Activated CD4-positive, alpha-beta T cell treated with anti-CD3 and anti-CD28 coated beads, Interleukin-2, amount 50 U/mL, for 1 hour (primary cell): Measurements from ENCODE around the gene FBXW7.
"Not testable (repeated sequence)": the region's sequence is repeated elsewhere in the genome, so short reads cannot be mapped to it uniquely, and the experiment has no call there.

Experiments
- DNase-seq: peaks from one replicate; pipeline ENCODE4 v3.0.0-alpha.2; 2020

FBXW7 gene

DNA sequence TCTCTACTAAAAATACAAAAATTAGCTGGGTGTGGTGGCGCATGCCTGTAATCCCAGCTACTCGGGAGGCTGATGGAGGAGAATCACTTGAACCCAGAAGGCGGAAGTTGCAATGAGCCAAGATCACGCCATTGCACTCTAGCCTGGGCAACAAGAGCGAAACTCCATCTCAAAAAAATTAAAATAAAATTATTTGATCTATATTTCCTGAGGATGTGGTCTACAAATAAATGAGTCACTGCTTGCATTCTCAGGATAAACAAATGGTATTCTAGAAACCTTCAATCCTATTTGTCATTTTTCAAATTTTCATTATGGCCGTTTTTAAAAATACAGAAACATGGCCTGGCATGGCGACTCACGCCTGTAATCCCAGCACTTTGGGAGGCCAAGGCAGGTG, 8.6 kb upstream of the FBXW7 start:
- DNase-seq, result not testable (repeated sequence)

DNA sequence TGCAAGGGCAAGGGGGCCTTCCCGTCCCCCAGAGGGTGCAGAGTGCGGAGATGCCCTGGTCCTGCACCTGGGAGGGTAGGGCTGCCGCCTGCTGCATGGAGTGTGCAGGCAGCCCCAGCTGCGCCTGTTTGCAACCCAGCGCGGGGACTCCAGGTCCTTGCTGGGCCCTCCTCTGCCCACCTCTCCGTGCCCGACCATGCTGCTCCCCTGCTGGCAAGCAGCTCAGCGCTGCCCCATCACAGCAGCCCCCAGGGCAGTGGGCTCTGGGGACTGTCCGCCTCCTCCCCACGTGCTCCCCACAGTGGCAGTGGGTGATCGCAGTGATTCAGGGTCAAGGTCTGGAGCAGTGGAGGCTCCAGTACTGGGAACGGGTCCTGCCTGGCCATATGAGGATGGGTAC, 5.0 kb upstream of the FBXW7 start:
- DNase-seq, result no peak

DNA sequence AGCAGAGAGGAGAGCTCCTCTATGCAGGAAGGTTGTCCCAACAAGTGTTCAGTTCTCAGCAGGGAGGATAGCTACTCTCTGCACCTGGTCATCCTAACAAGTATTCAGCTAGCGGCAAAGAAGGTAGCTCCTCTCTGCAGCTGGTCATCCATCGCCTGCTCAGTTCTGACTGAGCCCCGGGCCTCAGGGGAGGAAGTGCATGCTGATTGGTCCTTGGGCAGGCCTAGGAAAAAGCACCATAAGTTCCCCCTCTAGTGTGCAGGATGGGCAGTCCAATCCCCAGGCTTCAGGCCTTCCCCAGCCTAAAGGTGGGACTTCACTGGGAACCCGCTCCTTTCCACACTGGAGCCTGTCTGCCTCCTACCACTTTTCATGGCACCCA, 4.4 kb upstream of the FBXW7 start:
- DNase-seq, result no peak

DNA sequence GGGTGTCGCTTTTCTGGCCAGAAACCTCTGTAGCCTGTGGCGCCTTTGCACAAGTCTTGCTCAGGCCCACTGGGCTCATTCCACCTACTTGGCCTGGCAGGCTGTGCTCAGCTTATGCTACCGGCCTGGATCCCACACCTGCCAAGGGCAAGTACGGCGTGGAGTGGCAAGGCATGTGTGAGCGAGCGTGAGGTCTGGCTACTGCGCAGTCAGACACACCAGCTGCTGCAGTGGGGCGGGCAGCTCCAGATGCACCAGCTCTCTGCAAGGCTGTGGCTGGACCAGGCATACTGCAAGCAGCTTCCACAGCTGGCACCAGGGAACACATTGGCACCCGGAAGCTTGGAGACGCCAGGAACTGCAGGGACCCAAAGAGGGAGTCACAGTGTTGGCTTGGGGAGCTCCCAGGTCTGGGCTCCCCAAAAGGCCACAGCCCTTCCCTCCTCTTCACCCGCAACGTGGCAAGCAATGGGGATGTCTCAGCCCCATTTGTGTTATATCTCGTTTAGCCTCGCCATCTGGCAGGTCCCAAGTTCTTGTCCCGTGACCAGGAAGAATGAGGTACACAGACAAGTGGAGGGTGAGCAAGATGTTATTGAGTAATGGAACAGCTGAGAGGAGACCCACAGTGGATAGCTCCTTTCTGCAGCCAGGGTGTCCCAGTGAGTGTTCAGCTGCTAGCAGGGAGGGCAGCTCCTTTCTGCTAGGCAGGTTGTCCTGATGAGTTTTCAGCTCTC, 3.8 kb upstream of the FBXW7 start:
- no peak for DNase-seq

DNA sequence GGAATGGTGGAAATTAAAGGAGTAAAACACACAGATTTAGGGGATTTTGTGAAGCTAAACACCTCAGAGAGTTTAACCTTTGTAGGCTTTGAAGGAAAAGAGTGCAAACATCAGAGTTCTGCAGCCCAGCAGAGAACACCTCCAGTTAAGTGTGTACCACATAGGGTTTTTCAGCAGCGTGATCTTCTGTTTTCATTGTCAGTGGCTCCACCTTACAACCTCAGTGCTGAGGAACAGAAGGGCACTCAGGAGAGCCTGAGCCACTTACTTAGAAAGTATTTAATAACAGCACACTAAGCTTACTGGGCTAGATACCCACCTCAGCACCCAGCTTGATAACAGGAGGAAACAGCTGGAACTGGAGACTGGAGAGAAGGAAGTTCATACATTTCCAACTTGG, 2.0 kb upstream of the FBXW7 start:
- DNase-seq, result no peak

DNA sequence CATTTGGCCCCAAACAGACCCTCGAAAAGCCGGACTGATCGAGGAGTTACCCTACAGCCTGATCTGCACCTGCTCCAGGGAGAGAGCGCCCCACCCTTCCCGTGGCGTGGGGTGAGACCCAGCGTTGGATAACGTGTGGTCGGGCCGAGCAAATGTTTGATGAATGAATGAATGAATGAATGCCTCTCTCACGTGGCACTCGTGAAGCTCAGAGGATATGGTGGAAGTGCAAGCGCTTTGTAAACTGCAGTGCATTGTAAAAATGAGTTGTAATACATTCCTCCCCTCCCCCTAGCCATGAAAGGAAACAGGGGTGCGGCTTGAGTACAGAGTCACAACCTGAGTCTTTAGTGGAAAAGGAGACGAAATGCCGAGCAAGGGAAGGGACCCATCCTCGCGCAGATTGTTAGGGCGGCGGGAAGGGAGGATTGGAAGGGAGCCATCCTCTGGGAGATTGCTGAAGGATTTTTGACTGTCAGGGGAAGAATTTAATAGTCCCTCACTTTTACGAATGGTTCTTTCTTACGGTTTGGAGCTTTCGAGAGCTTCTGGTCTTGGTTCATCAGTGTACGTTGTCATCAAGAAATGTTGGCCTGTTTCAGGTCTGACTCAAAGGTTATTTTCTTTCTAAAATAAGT, 772 bp upstream of the FBXW7 start:
- DNase-seq, result peak; percentile 62

DNA sequence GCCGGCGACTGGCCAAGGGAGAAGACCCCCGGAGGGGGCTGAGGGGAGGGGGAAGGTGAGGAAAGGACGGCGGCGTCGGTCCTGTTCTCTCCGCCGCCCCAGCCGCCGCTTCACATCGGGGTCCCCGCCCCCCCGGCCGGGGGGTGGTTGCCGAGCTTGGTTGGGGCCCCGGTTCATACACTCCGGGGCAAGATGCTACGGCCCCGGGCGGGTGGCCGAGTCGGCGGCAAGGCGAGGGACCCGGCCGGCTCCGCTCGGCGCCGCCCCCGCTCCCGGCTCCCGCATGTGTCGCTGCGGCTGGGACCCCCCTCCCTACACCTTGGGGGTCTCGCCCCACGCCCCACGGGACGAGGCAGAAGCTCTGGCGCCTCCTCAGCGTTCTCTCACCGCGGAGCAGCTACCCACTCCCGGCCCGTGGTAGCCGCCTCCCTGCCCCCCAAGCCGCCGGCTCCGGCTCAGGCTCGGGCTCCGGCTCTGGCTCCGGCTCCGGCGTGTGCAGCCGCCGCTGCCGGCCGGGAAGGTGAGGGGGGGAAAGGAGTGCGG, 461 bp downstream of the FBXW7 start:
- peak; percentile 23 for DNase-seq

DNA sequence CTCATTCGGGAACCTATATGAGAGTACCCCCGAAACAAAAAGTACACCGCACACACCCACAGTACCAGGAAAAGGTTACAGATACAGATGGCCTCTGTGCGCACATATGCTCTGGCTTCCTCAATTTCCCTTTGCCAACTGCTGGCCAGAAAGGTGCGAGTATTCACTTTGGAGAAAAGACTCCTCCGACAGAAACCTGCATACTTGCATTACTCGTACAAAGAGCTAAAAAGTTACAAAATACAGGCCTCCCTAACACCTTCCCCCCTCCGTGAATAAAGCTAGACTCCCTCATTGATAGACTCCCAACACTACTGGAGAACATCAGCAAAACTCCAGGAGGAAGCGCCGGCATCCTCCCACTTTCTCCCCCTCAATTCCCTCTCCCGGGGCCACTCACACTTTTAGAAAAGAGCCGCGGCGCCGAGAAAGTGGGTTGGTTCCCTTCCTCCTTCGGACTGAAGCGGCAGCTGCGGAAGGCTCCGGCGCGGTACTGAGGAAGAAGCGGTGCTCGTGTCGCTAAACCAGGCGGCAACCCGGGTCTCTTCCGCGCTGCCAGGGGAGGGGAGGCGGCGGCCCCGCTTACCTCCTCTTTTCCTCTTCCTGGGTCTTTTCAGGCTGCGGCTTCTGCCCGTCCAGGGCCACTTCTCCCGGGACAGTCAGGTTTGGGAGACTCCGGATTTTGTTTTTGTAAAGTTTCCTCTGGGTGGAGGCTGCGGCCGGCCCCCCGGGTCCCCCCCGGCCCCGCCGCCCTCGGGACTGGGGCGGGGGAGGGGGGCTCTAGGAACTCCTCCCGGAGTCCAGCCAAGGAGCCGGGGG, 1.1 kb downstream of the FBXW7 start:
- peak; percentile 61 for DNase-seq

DNA sequence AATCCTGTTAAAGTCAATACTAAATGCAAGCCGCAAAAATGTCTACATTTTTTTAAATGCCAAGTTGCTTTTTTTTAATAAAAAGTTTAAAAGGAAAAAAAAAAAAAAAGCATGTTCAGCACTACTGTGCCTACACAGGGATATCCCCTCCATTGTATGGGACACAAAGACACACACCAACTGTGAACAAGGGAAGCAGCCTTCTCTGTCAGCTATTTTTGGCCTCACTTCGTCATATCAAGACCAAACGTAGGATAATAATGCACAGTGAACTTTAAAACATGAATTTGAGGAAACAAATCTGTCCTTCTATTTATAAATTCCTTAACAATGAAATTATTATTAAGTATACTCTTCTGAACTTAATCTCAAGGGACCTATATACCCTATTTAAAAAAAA, 4.4 kb downstream of the FBXW7 start:
- DNase-seq, result no peak

DNA sequence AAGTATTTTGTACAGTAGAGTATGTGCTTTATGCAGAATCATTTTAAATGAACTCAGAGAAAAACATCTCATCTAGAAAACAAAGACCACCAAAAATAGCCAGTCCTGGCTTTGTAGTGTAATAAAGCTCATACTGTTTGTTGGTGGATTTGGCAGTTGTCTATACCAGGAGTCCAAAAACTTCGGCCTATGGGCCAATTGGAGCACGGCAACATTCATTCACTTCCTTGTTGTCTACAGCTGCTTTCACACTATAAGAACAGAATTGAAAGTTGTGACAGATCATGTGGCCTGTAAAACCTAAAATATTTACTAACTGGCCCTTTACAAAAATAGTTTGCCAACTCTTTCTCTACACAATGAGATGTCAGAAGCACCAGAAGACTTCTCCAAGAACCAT, 5.3 kb downstream of the FBXW7 start:
- DNase-seq, result no peak

DNA sequence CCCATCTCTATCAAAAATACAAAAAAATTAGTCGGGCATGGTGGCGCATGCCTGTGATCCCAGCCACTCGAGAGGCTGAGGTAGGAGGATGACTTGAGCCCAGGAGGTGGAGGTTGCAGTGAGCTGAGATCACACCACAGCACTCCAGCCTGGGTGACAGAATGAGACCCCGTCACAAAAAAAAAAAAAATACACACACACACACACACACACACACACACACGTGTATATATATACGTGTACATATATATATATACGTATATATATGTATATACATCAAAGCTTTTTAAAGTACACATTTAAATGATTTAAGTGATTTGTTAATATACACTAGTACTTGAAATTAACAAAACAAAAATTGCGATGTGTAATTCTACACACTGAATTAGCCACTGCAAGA, 6.0 kb downstream of the FBXW7 start:
- no peak for DNase-seq

DNA sequence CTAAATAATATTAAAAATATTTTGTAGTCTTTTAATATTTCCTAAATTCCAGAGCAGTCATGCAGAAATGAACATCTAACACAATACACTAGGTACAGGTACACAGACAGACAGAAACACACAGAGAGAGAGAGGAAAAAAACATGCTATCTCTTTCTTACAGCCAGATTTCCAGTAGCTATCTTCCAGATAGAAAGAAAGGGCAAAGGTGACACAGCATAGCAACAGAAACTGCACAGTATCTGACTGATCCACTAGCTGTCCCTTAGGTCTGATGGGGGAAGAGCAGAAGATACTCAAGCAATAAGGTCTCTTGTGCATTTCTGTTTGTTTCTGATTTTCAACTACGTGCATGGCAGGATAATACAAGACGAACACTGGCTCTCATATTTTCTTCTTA, 7.8 kb downstream of the FBXW7 start:
- no peak for DNase-seq

DNA sequence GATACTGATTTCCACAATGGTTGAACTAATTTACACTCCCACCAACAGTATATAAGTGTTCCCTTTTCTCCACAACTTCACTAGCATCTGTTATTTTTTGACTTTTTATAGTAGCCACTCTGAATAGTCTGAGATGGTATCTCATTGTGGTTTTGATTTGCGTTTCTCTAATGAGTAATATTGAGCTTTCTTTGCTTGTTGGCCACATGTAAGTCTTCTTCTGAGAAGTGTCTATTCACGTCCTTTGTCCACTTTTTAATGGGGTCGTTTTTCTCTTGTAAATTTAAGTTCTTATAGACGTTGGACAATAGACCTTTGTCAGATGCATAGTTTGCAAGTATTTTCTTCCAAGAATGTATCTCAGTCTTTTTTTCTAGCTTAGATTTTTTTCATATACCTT, 10.0 kb downstream of the FBXW7 start:
- no peak for DNase-seq

DNA sequence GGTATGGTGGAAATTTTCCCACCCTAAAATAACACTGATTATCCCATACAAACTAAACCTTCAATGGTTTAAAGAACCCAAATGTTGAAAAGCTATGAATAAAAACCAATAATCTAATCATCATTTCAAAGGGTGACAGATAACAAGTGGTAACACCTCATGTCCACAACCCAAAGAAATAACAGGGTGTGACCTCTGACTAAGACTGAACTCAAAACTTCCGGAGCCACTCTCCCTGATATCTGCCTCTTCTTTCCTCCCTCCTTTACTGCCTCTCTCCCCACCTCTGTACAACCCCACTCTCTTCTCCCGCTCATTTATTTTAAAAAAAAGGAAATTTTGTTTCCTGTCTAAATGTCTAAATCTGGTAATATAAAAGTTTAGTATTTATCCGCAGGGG, 11.5 kb downstream of the FBXW7 start:
- no peak for DNase-seq

DNA sequence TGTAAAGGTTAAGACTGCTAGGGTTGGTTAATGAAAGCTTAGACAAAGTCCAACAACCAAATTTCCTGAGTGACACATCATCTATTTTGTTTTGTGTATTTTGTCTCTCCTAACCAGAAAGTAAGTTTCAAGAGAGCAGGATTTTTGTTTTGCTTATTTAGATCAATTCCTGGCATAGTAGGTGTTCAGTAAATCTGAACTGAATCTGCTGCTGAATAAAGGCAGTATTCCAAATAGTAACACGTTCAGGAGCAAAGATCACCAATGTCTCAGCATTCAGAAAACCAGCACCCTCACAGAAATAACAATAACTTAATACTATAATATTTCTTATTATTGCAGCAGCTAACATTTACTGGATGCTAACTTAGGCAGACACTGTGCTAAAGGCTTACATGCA, 12.2 kb downstream of the FBXW7 start:
- DNase-seq, result no peak

DNA sequence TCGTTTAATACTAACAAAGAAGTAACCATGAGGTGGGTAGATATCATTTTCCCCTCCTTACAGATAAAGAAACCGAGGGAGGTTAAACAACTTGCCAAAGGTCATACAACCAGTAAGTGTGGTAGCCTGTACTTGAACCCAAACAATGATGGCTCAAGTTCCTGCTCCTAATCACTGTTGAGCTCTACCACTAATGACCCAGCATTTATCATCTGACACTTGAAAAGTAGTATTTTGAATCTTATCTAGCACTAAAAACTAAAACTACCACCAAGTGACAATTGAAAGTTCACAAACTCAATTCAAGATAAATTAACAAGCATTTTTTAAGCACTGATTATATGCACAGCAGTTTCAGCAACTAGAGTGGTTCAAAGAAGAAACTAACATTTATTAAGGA, 13.1 kb downstream of the FBXW7 start:
- no peak for DNase-seq

DNA sequence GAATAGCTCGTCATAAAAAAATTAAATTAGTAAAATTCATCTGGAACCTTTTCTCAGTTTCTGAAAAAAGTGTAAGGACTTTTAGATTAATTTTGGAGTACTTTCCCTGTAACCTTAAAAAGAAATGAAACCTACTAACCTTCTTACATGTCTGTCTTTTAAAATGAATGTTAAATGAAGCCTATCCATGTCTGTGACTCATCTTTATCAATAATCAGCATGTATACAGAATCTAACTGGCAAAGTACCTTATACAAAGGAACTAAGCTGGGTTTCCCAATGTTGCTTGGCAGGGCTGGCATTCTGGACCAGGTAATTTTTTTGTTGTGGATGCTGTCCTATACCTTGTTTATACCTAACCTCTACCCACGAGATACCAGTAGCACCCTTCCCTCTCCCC, 13.6 kb downstream of the FBXW7 start:
- no peak for DNase-seq

DNA sequence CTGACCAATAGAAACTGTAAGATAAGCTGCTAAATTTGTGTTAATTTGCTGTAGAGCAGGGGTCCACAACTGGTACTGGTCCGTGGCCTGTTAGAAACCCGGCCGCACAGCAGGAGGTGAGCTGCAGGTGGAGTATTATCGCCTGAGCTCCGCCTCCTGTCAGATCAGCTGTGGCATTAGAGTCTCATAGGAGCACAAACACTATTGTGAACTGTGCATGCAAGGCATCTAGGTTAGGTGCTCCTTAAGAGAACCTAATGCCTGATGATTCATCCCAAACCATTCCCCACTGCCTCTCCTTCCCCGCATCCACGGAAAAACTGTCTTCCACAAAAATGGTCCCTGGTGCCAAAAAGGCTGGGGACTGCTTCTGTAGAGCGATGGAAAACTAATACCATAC, 19.7 kb downstream of the FBXW7 start:
- no peak for DNase-seq

DNA sequence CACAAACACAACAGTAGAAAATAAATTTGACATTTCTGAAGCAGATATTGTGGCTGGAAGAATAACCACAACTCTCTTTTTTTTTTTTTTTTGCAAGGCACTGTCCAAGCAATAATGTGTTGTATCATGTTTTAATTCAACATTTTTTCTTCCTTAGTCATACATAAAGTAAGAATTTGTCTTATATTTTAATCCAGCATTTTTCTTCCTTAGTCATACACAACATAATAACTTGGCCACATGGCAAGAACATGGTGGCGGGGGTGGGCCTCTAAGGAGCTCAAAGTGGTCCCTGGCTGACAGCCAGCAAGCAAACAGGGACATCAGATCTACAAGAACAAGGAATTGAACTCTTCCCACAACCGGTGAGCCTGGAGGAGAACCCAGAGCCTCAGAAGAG, 20.2 kb downstream of the FBXW7 start:
- DNase-seq, result no peak

DNA sequence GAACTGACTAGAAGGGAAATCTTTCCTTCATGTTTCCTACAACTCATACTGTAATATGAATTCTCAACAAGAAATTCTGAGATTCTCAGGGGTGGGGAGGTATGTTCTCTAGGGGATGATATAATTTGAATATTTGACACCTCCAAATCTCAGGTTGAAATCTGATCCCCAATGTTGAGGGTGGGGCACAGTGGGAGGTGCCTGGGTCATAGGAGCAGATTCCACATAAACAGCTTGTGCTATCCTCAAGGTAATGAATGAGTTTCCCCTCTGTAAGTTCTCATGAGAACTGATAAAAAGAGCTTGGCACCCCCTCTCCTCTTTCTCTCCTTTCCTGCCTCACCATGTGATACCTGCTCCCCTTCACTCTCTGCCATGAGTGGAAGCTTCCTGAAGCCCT, 21.5 kb downstream of the FBXW7 start:
- no peak for DNase-seq

DNA sequence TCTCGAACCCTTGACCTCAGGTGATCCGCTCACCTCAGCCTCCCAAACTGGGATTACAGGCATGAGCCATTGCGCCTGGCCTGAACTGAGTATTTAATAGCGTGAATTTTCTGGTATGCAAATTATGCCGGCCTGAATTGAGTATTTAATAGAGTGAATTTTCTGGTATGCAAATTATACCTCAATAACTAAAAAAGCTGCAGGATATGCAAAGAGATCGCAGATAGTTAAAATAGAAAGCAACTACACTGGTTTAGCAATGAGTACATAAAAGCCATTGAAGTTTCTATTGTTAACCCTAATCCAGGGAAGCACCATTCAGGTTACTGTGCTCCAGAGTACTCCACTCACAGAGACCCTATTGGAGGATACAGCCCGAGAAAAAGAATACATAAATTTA, 22.8 kb downstream of the FBXW7 start:
- no peak for DNase-seq

DNA sequence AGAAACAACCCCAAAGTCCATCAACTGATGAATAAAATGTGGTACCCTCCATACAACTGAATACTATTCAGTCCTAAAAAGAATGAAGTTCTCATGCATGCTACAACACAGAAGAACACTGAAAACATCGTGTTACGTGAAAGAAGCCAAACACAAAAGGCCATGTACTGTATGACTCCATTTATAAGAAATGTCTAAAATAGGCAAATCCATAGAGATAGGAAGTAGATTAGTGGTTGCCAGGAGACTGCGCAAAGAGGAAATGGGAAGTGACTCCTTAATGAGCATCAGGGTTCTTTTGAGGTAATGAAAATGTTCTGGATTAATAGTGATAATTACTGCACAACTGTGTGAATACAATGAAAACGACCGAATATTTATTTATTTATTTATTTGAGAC, 23.4 kb downstream of the FBXW7 start:
- no peak for DNase-seq

DNA sequence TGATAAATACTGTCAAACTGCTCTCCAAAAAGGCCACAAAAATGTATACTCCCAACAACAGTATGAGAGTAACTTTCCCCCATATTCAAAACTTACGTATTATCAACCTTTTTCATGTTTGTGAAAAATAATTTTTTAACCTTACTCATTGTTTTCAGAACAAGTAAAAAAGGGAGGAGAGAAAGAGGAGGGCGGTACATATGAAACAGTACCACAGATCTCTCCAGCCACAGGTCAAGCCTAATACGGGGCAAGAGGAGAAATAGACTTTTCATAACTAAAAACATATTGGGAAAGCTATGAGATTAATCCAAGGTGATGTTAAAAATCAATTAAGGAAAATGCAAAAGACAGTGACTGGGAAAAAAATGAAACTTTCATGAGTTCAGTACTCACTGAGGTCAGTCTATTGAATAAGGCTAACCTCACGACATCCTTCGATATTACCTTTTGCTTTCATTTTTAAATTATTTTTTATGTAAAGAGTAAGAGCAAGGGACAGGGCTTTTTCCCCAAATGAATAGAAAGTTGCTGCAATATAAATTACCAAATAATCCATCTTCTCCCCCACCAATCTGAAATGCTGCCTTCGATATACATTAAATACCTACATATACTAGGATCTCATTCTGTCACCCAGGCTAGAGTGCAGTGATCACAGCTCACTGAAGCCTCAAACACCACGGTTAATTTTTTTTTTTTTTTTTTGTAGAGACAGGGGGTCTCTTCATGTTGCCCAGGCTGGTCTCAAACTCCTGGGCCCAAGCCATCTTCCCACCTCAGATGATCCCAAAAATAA, 25.3 kb downstream of the FBXW7 start:
- DNase-seq, result no peak
